Measurements from ENCODE around the gene RCOR2.
A peak's percentile ranks its signal among the peaks of the same experiment; 100 is the strongest.
"Not testable (repeated sequence)": the region's sequence is repeated elsewhere in the genome, so short reads cannot be mapped to it uniquely, and the experiment has no call there.

Gene RCOR2

GRCh38 chr11:63916837-63917691 lies at the start of gene RCOR2:
TSS of gene RCOR2 (minus strand) at chr11:63917164. CDS start at chr11:63916456, 708 bp downstream.
- Histone ChIP-seq H3K9me3 (ENCODE audit: control insufficient read depth, insufficient read depth, low read length) (no peaks in the 10 kb centered on the region), H3K4me1 (ENCODE audit: control insufficient read depth, insufficient read depth, low read length) (peaks cover 8% of the 10 kb centered on the region), H3K9ac (ENCODE audit: low read depth, low read length) (peak within 1 kb of the TSS; percentile 81), H3K27me3 (ENCODE audit: control insufficient read depth, insufficient read depth, low read length) (no peaks in the 10 kb centered on the region), H3K36me3 (ENCODE audit: control insufficient read depth, insufficient read depth, low read length) (peaks cover 29% of the 10 kb centered on the region), H3K4me3 (ENCODE audit: low read depth, low read length) (peak within 1 kb of the TSS; percentile 87)

- Histone ChIP-seq H3K36me3 (ENCODE audit: control insufficient read depth, insufficient read depth, low read length) (no peaks in the 10 kb centered on the region), H3K4me3 (ENCODE audit: low read depth, low read length) (no peak overlapping the region), H3K27me3 (ENCODE audit: control insufficient read depth, insufficient read depth, low read length) (peaks cover 26% of the 10 kb centered on the region), H3K4me1 (ENCODE audit: control insufficient read depth, insufficient read depth, low read length) (no peaks in the 10 kb centered on the region), H3K9ac (ENCODE audit: low read depth, low read length) (no peak overlapping the region), H3K9me3 (ENCODE audit: control insufficient read depth, insufficient read depth, low read length) (no peaks in the 10 kb centered on the region)
These were observed 49.5 kb upstream of the RCOR2 start for GRCh38 chr11:63966444-63966843.

- H3K4me1 ChIP-seq (ENCODE audit: control insufficient read depth, insufficient read depth, low read length); H3K4me3 ChIP-seq (ENCODE audit: low read depth, low read length); H3K36me3 ChIP-seq (ENCODE audit: control insufficient read depth, insufficient read depth, low read length); H3K9ac ChIP-seq (ENCODE audit: low read depth, low read length); H3K9me3 ChIP-seq (ENCODE audit: control insufficient read depth, insufficient read depth, low read length); H3K27me3 ChIP-seq (ENCODE audit: control insufficient read depth, insufficient read depth, low read length): not testable (repeated sequence)
These were observed 46.9 kb upstream of the RCOR2 start for GRCh38 chr11:63963895-63964294.

- H3K4me1 ChIP-seq (ENCODE audit: control insufficient read depth, insufficient read depth, low read length): no peaks in the 10 kb centered on the region
- H3K9me3 ChIP-seq (ENCODE audit: control insufficient read depth, insufficient read depth, low read length): no peaks in the 10 kb centered on the region
- no peak overlapping the region for H3K9ac ChIP-seq (ENCODE audit: low read depth, low read length)
- no peak overlapping the region for H3K4me3 ChIP-seq (ENCODE audit: low read depth, low read length)
- peaks cover 9% of the 10 kb centered on the region for H3K27me3 ChIP-seq (ENCODE audit: control insufficient read depth, insufficient read depth, low read length)
- peaks cover 6% of the 10 kb centered on the region for H3K36me3 ChIP-seq (ENCODE audit: control insufficient read depth, insufficient read depth, low read length)
These were observed 44.8 kb upstream of the RCOR2 start for GRCh38 chr11:63961608-63962412.

- Histone ChIP-seq H3K4me1 (ENCODE audit: control insufficient read depth, insufficient read depth, low read length) (no peaks in the 10 kb centered on the region), H3K4me3 (ENCODE audit: low read depth, low read length) (no peak overlapping the region), H3K36me3 (ENCODE audit: control insufficient read depth, insufficient read depth, low read length) (peaks cover 38% of the 10 kb centered on the region), H3K27me3 (ENCODE audit: control insufficient read depth, insufficient read depth, low read length) (no peaks in the 10 kb centered on the region), H3K9me3 (ENCODE audit: control insufficient read depth, insufficient read depth, low read length) (no peaks in the 10 kb centered on the region), H3K9ac (ENCODE audit: low read depth, low read length) (no peak overlapping the region)
These were observed 41.0 kb upstream of the RCOR2 start for GRCh38 chr11:63958008-63958407.

GRCh38 chr11:63952570-63952969 lies 35.6 kb upstream of the RCOR2 start:
- Histone ChIP-seq H3K27me3 (ENCODE audit: control insufficient read depth, insufficient read depth, low read length) (no peaks in the 10 kb centered on the region), H3K9me3 (ENCODE audit: control insufficient read depth, insufficient read depth, low read length) (no peaks in the 10 kb centered on the region), H3K4me1 (ENCODE audit: control insufficient read depth, insufficient read depth, low read length) (no peaks in the 10 kb centered on the region), H3K36me3 (ENCODE audit: control insufficient read depth, insufficient read depth, low read length) (peaks cover 46% of the 10 kb centered on the region), H3K9ac (ENCODE audit: low read depth, low read length) (no peak overlapping the region), H3K4me3 (ENCODE audit: low read depth, low read length) (no peak overlapping the region)

GRCh38 chr11:63951779-63952536 lies 35.0 kb upstream of the RCOR2 start:
- Histone ChIP-seq H3K9me3 (ENCODE audit: control insufficient read depth, insufficient read depth, low read length) (no peaks in the 10 kb centered on the region), H3K27me3 (ENCODE audit: control insufficient read depth, insufficient read depth, low read length) (no peaks in the 10 kb centered on the region), H3K36me3 (ENCODE audit: control insufficient read depth, insufficient read depth, low read length) (peaks cover 43% of the 10 kb centered on the region), H3K4me1 (ENCODE audit: control insufficient read depth, insufficient read depth, low read length) (no peaks in the 10 kb centered on the region), H3K4me3 (ENCODE audit: low read depth, low read length) (no peak overlapping the region), H3K9ac (ENCODE audit: low read depth, low read length) (no peak overlapping the region)

GRCh38 chr11:63945477-63946163 lies 28.7 kb upstream of the RCOR2 start:
- H3K9me3 ChIP-seq (ENCODE audit: control insufficient read depth, insufficient read depth, low read length): no peaks in the 10 kb centered on the region
- H3K36me3 ChIP-seq (ENCODE audit: control insufficient read depth, insufficient read depth, low read length): peaks cover 12% of the 10 kb centered on the region
- H3K4me3 ChIP-seq (ENCODE audit: low read depth, low read length): no peak overlapping the region
- no peaks in the 10 kb centered on the region for H3K27me3 ChIP-seq (ENCODE audit: control insufficient read depth, insufficient read depth, low read length)
- H3K9ac ChIP-seq (ENCODE audit: low read depth, low read length): peak overlapping the region; percentile 16
- H3K4me1 ChIP-seq (ENCODE audit: control insufficient read depth, insufficient read depth, low read length): no peaks in the 10 kb centered on the region

GRCh38 chr11:63944987-63945386 lies 28.0 kb upstream of the RCOR2 start:
- Histone ChIP-seq H3K9me3 (ENCODE audit: control insufficient read depth, insufficient read depth, low read length) (no peaks in the 10 kb centered on the region), H3K36me3 (ENCODE audit: control insufficient read depth, insufficient read depth, low read length) (peaks cover 12% of the 10 kb centered on the region), H3K4me1 (ENCODE audit: control insufficient read depth, insufficient read depth, low read length) (no peaks in the 10 kb centered on the region), H3K9ac (ENCODE audit: low read depth, low read length) (peak overlapping the region; percentile 16), H3K27me3 (ENCODE audit: control insufficient read depth, insufficient read depth, low read length) (no peaks in the 10 kb centered on the region), H3K4me3 (ENCODE audit: low read depth, low read length) (no peak overlapping the region)

- no peaks in the 10 kb centered on the region for H3K27me3 ChIP-seq (ENCODE audit: control insufficient read depth, insufficient read depth, low read length)
- peaks cover 9% of the 10 kb centered on the region for H3K36me3 ChIP-seq (ENCODE audit: control insufficient read depth, insufficient read depth, low read length)
- no peaks in the 10 kb centered on the region for H3K4me1 ChIP-seq (ENCODE audit: control insufficient read depth, insufficient read depth, low read length)
- H3K9me3 ChIP-seq (ENCODE audit: control insufficient read depth, insufficient read depth, low read length): no peaks in the 10 kb centered on the region
- no peak overlapping the region for H3K4me3 ChIP-seq (ENCODE audit: low read depth, low read length)
- no peak overlapping the region for H3K9ac ChIP-seq (ENCODE audit: low read depth, low read length)
These were observed 25.8 kb upstream of the RCOR2 start for GRCh38 chr11:63942803-63943202.

GRCh38 chr11:63941901-63942300 lies 24.9 kb upstream of the RCOR2 start:
- Histone ChIP-seq H3K36me3 (ENCODE audit: control insufficient read depth, insufficient read depth, low read length) (peaks cover 9% of the 10 kb centered on the region), H3K4me1 (ENCODE audit: control insufficient read depth, insufficient read depth, low read length) (no peaks in the 10 kb centered on the region), H3K9ac (ENCODE audit: low read depth, low read length) (no peak overlapping the region), H3K9me3 (ENCODE audit: control insufficient read depth, insufficient read depth, low read length) (no peaks in the 10 kb centered on the region), H3K27me3 (ENCODE audit: control insufficient read depth, insufficient read depth, low read length) (no peaks in the 10 kb centered on the region), H3K4me3 (ENCODE audit: low read depth, low read length) (no peak overlapping the region)

Data from iPS-15b (cell line).